OCI-LY3 (cell line): Measurements from ENCODE around the gene PSMC2.

ENCODE experiments used
- H2AFZ ChIP-seq: fragments of 200-600, 300-600 bp; shearing (Covaris generic); 2 replicates; pipeline ENCODE4 v1.6.0; 2014; ENCODE audit warnings: antibody characterized with exemption, low read depth, low read length
- H3K27ac ChIP-seq: fragments of 200-600, 300-600 bp; sonication (generic); 2 replicates; pipeline ENCODE4 v1.5.1; 2014; ENCODE audit warnings: mild to moderate bottlenecking, low read length, moderate library complexity, mixed read lengths
- H3K27me3 ChIP-seq: fragments of 200-600, 300-600 bp; sonication (generic); 2 replicates; pipeline ENCODE4 v1.6.1; 2014; ENCODE audit warnings: low read depth, low read length, mixed read lengths
- H3K36me3 ChIP-seq: fragments of 200-600, 300-600 bp; sonication (generic); replicated peaks from 2 replicates; pipeline ENCODE3; 2014; ENCODE audit warnings: low read depth, low read length, mixed read lengths
- H3K4me1 ChIP-seq: fragments of 300-600, 200-600 bp; sonication (generic); 2 replicates; pipeline ENCODE4 v1.6.1; 2014; ENCODE audit warnings: low read length, mixed read lengths
- H3K4me2 ChIP-seq: fragments of 200-600, 300-600 bp; sonication (generic); 2 replicates; pipeline ENCODE4 v1.6.1; 2014; ENCODE audit warnings: low read length, mixed read lengths
- H3K4me3 ChIP-seq: fragments of 300-600, 200-600 bp; sonication (generic); 2 replicates; pipeline ENCODE4 v1.5.1; 2014; ENCODE audit warnings: antibody characterized with exemption, mild to moderate bottlenecking, low read length, moderate library complexity
- H3K79me2 ChIP-seq: fragments of 300-600, 200-600 bp; shearing (Covaris generic); 2 replicates; pipeline ENCODE4 v1.6.1; 2014; ENCODE audit warnings: mild to moderate bottlenecking, low read length, mixed read lengths
- H3K9ac ChIP-seq: fragments of 300-600, 200-600 bp; shearing (Covaris generic); 2 replicates; pipeline ENCODE4 v1.6.0; 2014; ENCODE audit warnings: mild to moderate bottlenecking, low read length, moderate library complexity
- H3K9me3 ChIP-seq: fragments of 200-600, 300-600 bp; shearing (Covaris generic); 2 replicates; pipeline ENCODE4 v1.6.1; 2014; ENCODE audit warnings: low read length, mixed read lengths; ENCODE audit not compliant: insufficient read depth
- H4K20me1 ChIP-seq: fragments of 200-600, 300-600 bp; sonication (generic); 2 replicates; pipeline ENCODE4 v1.6.1; 2016; ENCODE audit warnings: low read length, mixed read lengths; ENCODE audit not compliant: insufficient read depth
- EZH2phosphoT487 ChIP-seq: fragments of 200-600 bp; shearing (Covaris generic); IDR thresholded peaks from 2 replicates; pipeline ENCODE4 v1.6.1; 2018; ENCODE audit warnings: antibody characterized with exemption, mixed run types, low read depth
- TF ChIP-seq, protein P1 (sequence below): fragments of 200-600, 300-600 bp; sonication (generic); IDR thresholded peaks from 2 replicates; pipeline ENCODE4 v1.5.1; 2014; ENCODE audit warnings: antibody characterized with exemption, low read length, low read depth

Gene PSMC2

DNA sequence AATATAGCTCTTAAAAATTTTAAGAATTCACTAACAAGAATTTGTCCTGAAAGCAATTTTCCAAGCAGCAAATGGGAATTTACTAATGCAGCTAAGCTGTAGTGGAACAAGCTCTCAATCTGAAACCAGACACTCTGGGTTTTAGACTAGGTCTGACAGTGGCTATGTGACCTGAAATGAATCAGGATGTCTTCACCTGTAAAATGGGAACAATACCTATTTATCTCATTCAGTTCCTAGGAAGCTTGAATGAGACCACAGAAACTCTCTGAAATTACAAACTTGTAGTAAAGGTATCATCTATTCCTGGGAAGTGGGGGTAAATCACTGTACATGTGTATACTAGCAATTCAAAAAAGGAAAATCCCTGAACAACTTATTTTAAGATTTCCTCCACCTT, 4.1 kb upstream of the PSMC2 start:
- H3K79me2 ChIP-seq = peaks cover 80% of the 10 kb centered on the region
- H3K4me3 ChIP-seq = peak overlapping the region; percentile 91
- H3K4me1 ChIP-seq = peaks cover 16% of the 10 kb centered on the region
- H3K9ac ChIP-seq = peak overlapping the region; percentile 94
- no peaks in the 10 kb centered on the region for H3K9me3 ChIP-seq
- H3K36me3 ChIP-seq = peaks cover 27% of the 10 kb centered on the region
- no peak for TF ChIP-seq EZH2phosphoT487
- TF ChIP-seq, protein P1, sequence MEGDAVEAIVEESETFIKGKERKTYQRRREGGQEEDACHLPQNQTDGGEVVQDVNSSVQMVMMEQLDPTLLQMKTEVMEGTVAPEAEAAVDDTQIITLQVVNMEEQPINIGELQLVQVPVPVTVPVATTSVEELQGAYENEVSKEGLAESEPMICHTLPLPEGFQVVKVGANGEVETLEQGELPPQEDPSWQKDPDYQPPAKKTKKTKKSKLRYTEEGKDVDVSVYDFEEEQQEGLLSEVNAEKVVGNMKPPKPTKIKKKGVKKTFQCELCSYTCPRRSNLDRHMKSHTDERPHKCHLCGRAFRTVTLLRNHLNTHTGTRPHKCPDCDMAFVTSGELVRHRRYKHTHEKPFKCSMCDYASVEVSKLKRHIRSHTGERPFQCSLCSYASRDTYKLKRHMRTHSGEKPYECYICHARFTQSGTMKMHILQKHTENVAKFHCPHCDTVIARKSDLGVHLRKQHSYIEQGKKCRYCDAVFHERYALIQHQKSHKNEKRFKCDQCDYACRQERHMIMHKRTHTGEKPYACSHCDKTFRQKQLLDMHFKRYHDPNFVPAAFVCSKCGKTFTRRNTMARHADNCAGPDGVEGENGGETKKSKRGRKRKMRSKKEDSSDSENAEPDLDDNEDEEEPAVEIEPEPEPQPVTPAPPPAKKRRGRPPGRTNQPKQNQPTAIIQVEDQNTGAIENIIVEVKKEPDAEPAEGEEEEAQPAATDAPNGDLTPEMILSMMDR = no peak
- H2AFZ ChIP-seq = no peak overlapping the region
- no peaks in the 10 kb centered on the region for H4K20me1 ChIP-seq
- no peaks in the 10 kb centered on the region for H3K27me3 ChIP-seq
- peak overlapping the region; percentile 93 for H3K4me2 ChIP-seq
- peak overlapping the region; percentile 68; the same call in 1 of the 2 replicates for H3K27ac ChIP-seq

DNA sequence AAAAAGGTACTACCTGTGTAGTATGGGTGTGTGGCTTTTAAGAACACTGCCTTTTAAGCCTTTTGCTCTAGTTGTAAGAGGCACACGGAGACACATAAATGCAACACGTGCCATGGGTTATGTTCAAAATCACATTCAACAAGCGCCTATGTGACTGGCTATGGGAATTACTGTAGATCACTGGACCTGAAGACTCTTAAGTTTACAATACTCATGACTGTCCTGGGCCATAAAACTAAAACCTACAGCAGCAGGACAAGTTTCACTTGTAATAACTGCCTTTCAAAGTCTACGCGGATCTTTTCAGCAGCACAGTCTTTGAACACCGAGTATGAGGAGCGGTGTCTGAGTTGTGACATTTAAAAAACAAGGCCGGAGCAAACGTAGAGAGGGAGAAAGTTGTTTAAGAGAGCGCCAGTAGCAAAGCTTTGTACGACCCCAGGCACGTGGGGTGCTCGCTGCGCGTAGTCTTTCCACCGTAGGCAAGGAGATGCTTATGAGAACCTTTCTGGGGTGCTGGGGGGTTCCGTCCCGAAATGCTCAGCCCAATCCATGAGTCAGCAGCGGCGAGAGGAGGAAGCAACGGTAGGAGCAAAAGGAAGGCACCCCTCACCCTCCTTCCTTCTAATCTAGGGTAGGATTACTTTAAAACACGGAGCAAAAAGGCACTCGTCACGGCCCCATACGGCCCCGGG, 3.5 kb upstream of the PSMC2 start:
- H3K4me2 ChIP-seq = peak overlapping the region; percentile 93
- H3K9ac ChIP-seq = peak overlapping the region; percentile 94
- H3K9me3 ChIP-seq = no peaks in the 10 kb centered on the region
- peaks cover 2% of the 10 kb centered on the region; the same call in 1 of the 2 replicates for H4K20me1 ChIP-seq
- peaks cover 22% of the 10 kb centered on the region for H3K4me1 ChIP-seq
- no peak for TF ChIP-seq EZH2phosphoT487
- TF ChIP-seq, protein P1 = no peak
- H3K27me3 ChIP-seq = no peaks in the 10 kb centered on the region
- peaks cover 84% of the 10 kb centered on the region for H3K79me2 ChIP-seq
- H3K36me3 ChIP-seq = peaks cover 26% of the 10 kb centered on the region
- peak overlapping the region; percentile 64; the same call in 1 of the 2 replicates for H2AFZ ChIP-seq
- H3K4me3 ChIP-seq = peak overlapping the region; percentile 91
- peak overlapping the region; percentile 68 for H3K27ac ChIP-seq

DNA sequence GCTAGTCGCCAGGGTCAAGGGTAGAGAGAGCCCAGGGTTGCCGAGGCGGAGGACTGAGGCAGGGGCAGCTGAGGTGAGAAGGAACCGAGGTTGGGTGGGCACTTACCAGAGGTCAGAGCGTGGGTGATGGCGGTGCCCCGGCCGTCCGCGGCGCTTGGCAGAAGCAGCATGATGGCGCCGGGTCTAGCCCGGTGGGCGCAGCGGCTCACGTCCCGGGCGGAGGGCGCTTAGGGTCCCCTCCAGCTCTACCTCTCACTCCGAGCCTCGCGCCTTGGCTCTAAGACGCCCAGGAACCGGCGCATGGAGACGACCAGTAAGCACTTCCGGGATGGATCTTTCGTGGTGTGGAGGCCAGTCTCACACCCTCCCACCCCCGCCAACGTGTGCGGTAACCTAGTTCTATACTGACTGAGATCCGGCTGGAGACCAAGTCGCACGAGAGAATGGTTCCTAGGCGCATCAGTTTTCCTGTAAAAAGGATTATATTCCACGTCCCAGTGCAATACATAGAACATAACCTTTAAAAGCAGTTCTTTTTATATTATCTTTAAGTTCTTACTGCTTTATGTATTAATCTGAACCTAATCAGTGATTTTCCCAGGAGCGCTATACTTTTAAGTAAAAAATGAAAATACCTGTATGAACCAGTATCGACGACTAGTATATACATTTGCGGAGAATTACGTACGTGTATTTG, 2.8 kb upstream of the PSMC2 start, which contains the start of gene DNAJC2:
DNAJC2 (minus strand) TSS at position 315 of the 697 bp plus-strand sequence; CDS start at position 170, 145 bp downstream.
- Histone ChIP-seq H3K79me2 (peaks cover 84% of the 10 kb centered on the region), H3K27ac (peak within 1 kb of the TSS; percentile 68), H3K36me3 (peaks cover 20% of the 10 kb centered on the region), H3K4me1 (peaks cover 28% of the 10 kb centered on the region), H4K20me1 (peaks cover 2% of the 10 kb centered on the region; the same call in 1 of the 2 replicates), H3K27me3 (no peaks in the 10 kb centered on the region), H3K9ac (peak within 1 kb of the TSS; percentile 94), H3K4me2 (peak within 1 kb of the TSS; percentile 93), H3K9me3 (no peaks in the 10 kb centered on the region), H2AFZ (peak within 1 kb of the TSS; percentile 93), H3K4me3 (peak within 1 kb of the TSS; percentile 91)
- TF ChIP-seq, protein P1 = no peak

DNA sequence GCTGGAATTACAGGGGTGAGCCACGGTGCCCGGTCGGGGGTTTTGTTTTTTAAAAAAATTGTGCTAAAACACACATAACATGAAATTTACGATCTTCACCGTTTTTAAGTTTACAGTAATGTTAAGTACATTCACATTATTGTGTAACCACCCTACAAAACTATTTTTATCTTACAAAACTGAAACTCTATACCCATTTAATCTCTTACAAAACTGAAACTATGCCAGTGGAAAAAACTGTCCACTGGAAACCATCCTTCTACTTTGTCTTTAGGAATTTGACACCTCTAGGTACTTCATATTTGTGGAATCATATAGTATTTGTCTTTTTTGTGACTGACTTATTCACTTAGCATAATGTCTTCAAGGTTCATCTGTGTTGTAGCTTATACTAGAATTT, 1.0 kb upstream of the PSMC2 start:
- Histone ChIP-seq H4K20me1 (peaks cover 9% of the 10 kb centered on the region; the same call in 1 of the 2 replicates), H3K4me3 (no peak overlapping the region)

More for the DNA sequence above, 1.0 kb upstream of the PSMC2 start:
- Histone ChIP-seq H3K79me2 (peaks cover 84% of the 10 kb centered on the region), H3K9ac (no peak overlapping the region), H3K27me3 (no peaks in the 10 kb centered on the region), H3K4me2 (peak overlapping the region; percentile 82; the same call in 1 of the 2 replicates), H3K4me1 (peaks cover 33% of the 10 kb centered on the region), H3K36me3 (peaks cover 14% of the 10 kb centered on the region), H3K27ac (no peak overlapping the region), H3K9me3 (no peaks in the 10 kb centered on the region), H2AFZ (no peak overlapping the region)
- TF ChIP-seq EZH2phosphoT487 = no peak
- TF ChIP-seq, protein P1 = no peak
